ENCODE measurements around the gene ALG1L2.
"Not testable (repeated sequence)": the region's sequence is repeated elsewhere in the genome, so short reads cannot be mapped to it uniquely, and the experiment has no call there.

DNA sequence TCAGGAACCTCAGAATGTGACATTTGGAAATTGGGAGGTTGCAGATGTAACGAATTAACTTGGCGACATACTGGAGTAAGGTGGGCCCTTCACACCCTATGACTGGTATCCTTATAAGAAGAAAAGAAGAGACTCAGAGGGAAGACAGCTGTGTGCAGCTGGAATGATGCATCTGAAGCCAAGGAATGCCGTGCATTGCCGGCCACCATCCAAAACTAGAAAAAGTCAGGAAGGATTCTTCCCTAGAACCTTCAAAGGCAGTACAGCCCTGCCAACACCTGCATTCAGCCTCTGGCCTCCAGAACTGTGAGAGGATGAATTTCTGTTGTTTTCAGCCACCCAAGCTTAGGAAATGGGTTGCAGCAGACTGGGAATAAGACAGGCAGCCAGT is 23.4 kb upstream of the ALG1L2 start:
- TF ChIP-seq CTCF (IDR thresholded peaks at IDR 0.05); ZFX (IDR thresholded peaks at IDR 0.05; ENCODE audit: borderline replicate concordance): not testable (repeated sequence)

Measured in 22Rv1 (cell line).